T follicular helper cell (primary cell): ENCODE data around the gene RBM12.

Experiments used
- DNase-seq: peaks from one replicate; pipeline ENCODE4 v3.0.0-alpha.2; 2020; ENCODE audit warnings: low read depth

RBM12 gene

GRCh38 chr20:35600176-35600992, 64.3 kb downstream of the RBM12 start:
- DNase-seq, result no peak

GRCh38 chr20:35599776-35600120, 65.0 kb downstream of the RBM12 start:
- no peak for DNase-seq
